GM23338 (cell line): ENCODE results near the gene UGT2A3. TPM values are rescaled to one million over a fixed set of nuclear protein-coding genes. Genes with fewer than 3 reads are reported as not detected.

Experiments used
- ATAC-seq: fragments of 200-7000 bp; cut with Tn5 transposase; 3 replicates; pipeline ENCODE4 v1.9.1; 2020
- DNase-seq: peaks from one replicate; pipeline ENCODE4 v3.0.0-alpha.2; 2015; ENCODE audit warnings: low spot score
- H2AFZ ChIP-seq: fragments of 200-600 bp; sonication (generic); 2 replicates; pipeline ENCODE4 v1.8.0; 2016; ENCODE audit warnings: antibody characterized with exemption, mild to moderate bottlenecking, moderate library complexity
- H3F3A ChIP-seq: fragments of 200-600 bp; sonication (generic); replicated peaks from 2 replicates; pipeline ENCODE4 v1.8.0; 2017; ENCODE audit warnings: antibody characterized with exemption, mixed run types, low read depth
- H3K27ac ChIP-seq: fragments of 200-600 bp; sonication (generic); 2 replicates; pipeline ENCODE4 v1.6.1; 2016; ENCODE audit warnings: low read depth
- H3K27me3 ChIP-seq: fragments of 200-600 bp; sonication (generic); 2 replicates; pipeline ENCODE4 v1.8.0; 2016; ENCODE audit warnings: mild to moderate bottlenecking, mixed run types, moderate library complexity; ENCODE audit not compliant: insufficient read depth
- H3K36me3 ChIP-seq: fragments of 200-600 bp; sonication (generic); 2 replicates; pipeline ENCODE4 v1.8.0; 2016; ENCODE audit warnings: mild to moderate bottlenecking; ENCODE audit not compliant: insufficient read depth
- H3K4me1 ChIP-seq: fragments of 200-600 bp; sonication (generic); 2 replicates; pipeline ENCODE4 v1.8.0; 2016; ENCODE audit warnings: mild to moderate bottlenecking, moderate library complexity; ENCODE audit not compliant: insufficient read depth
- H3K4me2 ChIP-seq: fragments of 200-600 bp; sonication (generic); 2 replicates; pipeline ENCODE4 v1.7.1; 2017; ENCODE audit warnings: mixed run types
- H3K4me3 ChIP-seq: fragments of 200-600 bp; sonication (generic); 2 replicates; pipeline ENCODE4 v1.6.1; 2016; ENCODE audit warnings: mixed run types
- H3K79me2 ChIP-seq: fragments of 200-600 bp; sonication (generic); replicated peaks from 2 replicates; pipeline ENCODE4 v1.8.0; 2017; ENCODE audit warnings: mild to moderate bottlenecking; ENCODE audit not compliant: insufficient read depth
- H3K9me2 ChIP-seq: fragments of 200-600 bp; sonication (generic); 2 replicates; pipeline ENCODE4 v1.8.0; 2017; ENCODE audit not compliant: insufficient read depth
- H4K20me1 ChIP-seq: fragments of 200-600 bp; sonication (generic); replicated peaks from 2 replicates; pipeline ENCODE4 v1.8.0; 2017; ENCODE audit warnings: mild to moderate bottlenecking; ENCODE audit not compliant: insufficient read depth
- H3K27ac Mint-ChIP-seq: 2 replicates; pipeline ENCODE4 v1.8.0; 2020; ENCODE audit warnings: inconsistent platforms, mild to moderate bottlenecking, moderate library complexity, mixed read lengths
- H3K27me3 Mint-ChIP-seq: 3 replicates; pipeline ENCODE4 v1.8.0; 2022; ENCODE audit warnings: low read depth, mild to moderate bottlenecking, moderate library complexity, mixed read lengths, inconsistent platforms; ENCODE audit not compliant: insufficient read depth, poor library complexity
- H3K36me3 Mint-ChIP-seq: 3 replicates; pipeline ENCODE4 v1.8.0; 2021; ENCODE audit warnings: low read depth, mild to moderate bottlenecking, inconsistent platforms, moderate library complexity, mixed read lengths
- H3K4me1 Mint-ChIP-seq: 3 replicates; pipeline ENCODE4 v1.8.0; 2020; ENCODE audit warnings: mild to moderate bottlenecking, inconsistent platforms, mixed read lengths
- H3K4me3 Mint-ChIP-seq: 3 replicates; pipeline ENCODE4 v1.8.0; 2021; ENCODE audit warnings: moderate library complexity, mild to moderate bottlenecking, inconsistent platforms, mixed read lengths
- H3K9me3 Mint-ChIP-seq: 3 replicates; pipeline ENCODE4 v1.8.0; 2020; ENCODE audit warnings: moderate library complexity, mild to moderate bottlenecking, inconsistent platforms, mixed read lengths
- CREB1 ChIP-seq: fragments of 250-450 bp; sonication (Bioruptor Pico); IDR thresholded peaks from 2 replicates; pipeline ENCODE4 v1.5.0; 2020; ENCODE audit warnings: low read depth, mild to moderate bottlenecking, moderate library complexity
- CTCF ChIP-seq, 2 experiments: fragments of 200-600 bp in 1 of 2; sonication (generic) in 1 of 2; conservative IDR thresholded peaks; 2 replicates each; pipeline versions ENCODE4 v1.5.1 to v1.6.1; 2016 to 2017; ENCODE audit warnings: antibody characterized with exemption in 2 of 2, low read depth in 2 of 2, mild to moderate bottlenecking in 2 of 2, moderate library complexity in 1 of 2
- ETS1 ChIP-seq: IDR thresholded peaks from 2 replicates; pipeline ENCODE4 v1.6.1; 2016; ENCODE audit warnings: antibody characterized with exemption
- EZH2phosphoT487 ChIP-seq: fragments of 200-600 bp; sonication (generic); IDR thresholded peaks from one replicate; pipeline ENCODE4 v1.8.1; 2018; ENCODE audit warnings: antibody characterized with exemption; ENCODE audit not compliant: unreplicated experiment
- JUNB ChIP-seq: IDR thresholded peaks from one replicate; pipeline ENCODE4 v1.6.1; 2016; ENCODE audit warnings: antibody characterized with exemption; ENCODE audit not compliant: unreplicated experiment
- NANOG ChIP-seq: IDR thresholded peaks from 2 replicates; pipeline ENCODE4 v1.6.1; 2016; ENCODE audit warnings: antibody characterized with exemption, borderline replicate concordance
- POLR2AphosphoS5 ChIP-seq: IDR thresholded peaks from 2 replicates; pipeline ENCODE4 v1.6.1; 2016; ENCODE audit warnings: antibody characterized with exemption, low read depth
- REST ChIP-seq: IDR thresholded peaks from one replicate; pipeline ENCODE4 v1.6.1; 2018; ENCODE audit warnings: antibody characterized with exemption; ENCODE audit not compliant: unreplicated experiment
- STAT1 ChIP-seq: IDR thresholded peaks from one replicate; pipeline ENCODE4 v1.6.1; 2016; ENCODE audit warnings: antibody characterized with exemption; ENCODE audit not compliant: unreplicated experiment
- ZNF114 ChIP-seq: fragments of 250-450 bp; sonication (Bioruptor Pico); IDR thresholded peaks from 2 replicates; pipeline ENCODE4 v1.5.0; 2020; ENCODE audit warnings: mild to moderate bottlenecking, moderate library complexity
- ZNF331 ChIP-seq: fragments of 250-450 bp; sonication (Bioruptor Pico); IDR thresholded peaks from 2 replicates; pipeline ENCODE4 v1.5.0; 2020; ENCODE audit warnings: low read depth, mild to moderate bottlenecking, moderate library complexity
- ZNF462 ChIP-seq: fragments of 250-450 bp; sonication (Bioruptor Pico); IDR thresholded peaks from 2 replicates; pipeline ENCODE4 v1.5.0; 2020; ENCODE audit warnings: mild to moderate bottlenecking, moderate library complexity
- polyA plus RNA-seq: library from polyadenylated mRNA; unstranded; fragments of >200 nt; fragmentation: Nextera tagmentation; extraction: Ambion mirVana; gene quantifications from 2 replicates; pipeline ENCODE4 v1.2.1, GENCODE V29; 2016
- total RNA-seq: library from RNA; depleted of rRNA; stranded (reverse); fragments of >200 nt; shearing (Covaris generic); gene quantifications from 2 replicates; pipeline ENCODE4 v1.2.3, GENCODE V29; 2014

Gene UGT2A3
- total and polyA plus RNA-seq, 2 experiments from 2014 or later, result not detected

- TF ChIP-seq ZNF462 (CRISPR knock-in tag) (no peak), NANOG (no peak), POLR2AphosphoS5 (no peak), ZNF331 (no peak), JUNB (no peak), CTCF (conservative IDR thresholded peaks at IDR 0.05; ENCODE audit: low read depth in 2 of 2) (no peak), EZH2phosphoT487 (no peak)
Observed at GRCh38 chr4:68997040-68997439, 45.4 kb upstream of the UGT2A3 start (continued).

- H3K4me3 ChIP-seq, result no peak overlapping the region
- H3K9me3 Mint-ChIP-seq, result peaks cover 6% of the 10 kb centered on the region; the same call in 2 of the 3 replicates
- no peaks in the 10 kb centered on the region for H3K27me3 ChIP-seq
- no peaks in the 10 kb centered on the region for H4K20me1 ChIP-seq
- no peak overlapping the region for H3K4me2 ChIP-seq
- DNase-seq (no peak), ATAC-seq (no peak)
- H3F3A ChIP-seq, result no peaks in the 10 kb centered on the region
- H3K27ac Mint-ChIP-seq, result no peak overlapping the region
- no peak overlapping the region for H3K4me3 Mint-ChIP-seq
- no peaks in the 10 kb centered on the region for H3K9me2 ChIP-seq
- no peaks in the 10 kb centered on the region for H3K36me3 ChIP-seq
- TF ChIP-seq EZH2phosphoT487, result no peak
- TF ChIP-seq ZNF114, result no peak
- TF ChIP-seq ETS1, result no peak
- TF ChIP-seq CREB1 (CRISPR knock-in tag), result no peak
- no peak for TF ChIP-seq ZNF331
- TF ChIP-seq REST, result no peak
- no peak for TF ChIP-seq STAT1
- 0 out of 3 replicates have a peak, but pooled peaks cover 3% of the 10 kb centered on the region for H3K36me3 Mint-ChIP-seq
- no peaks in the 10 kb centered on the region for H3K79me2 ChIP-seq
- H2AFZ ChIP-seq, result no peak overlapping the region
- H3K4me1 Mint-ChIP-seq, result no peaks in the 10 kb centered on the region
- peaks cover 1% of the 10 kb centered on the region for H3K27me3 Mint-ChIP-seq
- no peaks in the 10 kb centered on the region for H3K4me1 ChIP-seq
- no peak overlapping the region for H3K27ac ChIP-seq
Observed at GRCh38 chr4:68995292-68995691, 43.7 kb upstream of the UGT2A3 start.
